Measurements from ENCODE around the gene SHROOM3.

Gene SHROOM3

DNA sequence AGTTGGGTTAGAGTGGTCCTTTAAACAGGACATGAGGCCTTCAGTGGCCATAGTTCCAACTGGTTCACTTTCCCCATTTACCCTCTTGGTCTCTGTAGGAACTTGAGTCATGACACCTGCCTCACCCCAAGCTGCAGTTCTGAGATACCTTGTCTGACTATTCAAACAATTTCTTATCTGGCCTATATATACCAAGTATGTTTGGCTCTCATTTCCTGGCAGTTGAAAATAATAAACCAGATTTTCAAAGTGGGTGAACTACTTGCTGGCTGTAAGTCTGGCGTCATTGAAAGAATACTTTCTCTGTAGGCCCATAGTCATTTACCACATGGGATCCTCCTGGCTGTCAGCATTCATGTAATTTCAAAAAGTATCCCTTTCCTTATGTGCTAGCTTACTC lies 228.8 kb downstream of the SHROOM3 start:
- no peak for DNase-seq (ENCODE audit: low read depth)

DNA sequence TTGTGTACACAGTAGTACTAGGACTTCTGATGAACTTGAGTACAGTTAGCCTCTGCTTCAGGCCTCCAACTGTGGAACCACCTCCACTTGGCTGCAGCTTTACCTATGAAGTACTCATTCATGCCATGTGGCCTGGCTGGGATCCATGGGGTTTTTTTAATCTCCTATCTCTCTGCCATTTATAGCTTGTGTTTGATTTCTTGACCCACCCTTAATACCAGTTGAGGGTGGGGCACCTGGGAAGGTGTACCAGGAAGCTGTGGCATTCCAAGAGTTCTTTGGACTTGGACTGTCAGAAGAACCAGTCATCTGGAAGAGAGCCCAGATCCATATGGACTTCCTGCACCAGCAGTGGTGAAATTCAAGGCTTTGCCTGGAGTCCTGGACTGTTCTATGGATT lies 230.1 kb downstream of the SHROOM3 start:
- no peak for DNase-seq (ENCODE audit: low read depth)

DNA sequence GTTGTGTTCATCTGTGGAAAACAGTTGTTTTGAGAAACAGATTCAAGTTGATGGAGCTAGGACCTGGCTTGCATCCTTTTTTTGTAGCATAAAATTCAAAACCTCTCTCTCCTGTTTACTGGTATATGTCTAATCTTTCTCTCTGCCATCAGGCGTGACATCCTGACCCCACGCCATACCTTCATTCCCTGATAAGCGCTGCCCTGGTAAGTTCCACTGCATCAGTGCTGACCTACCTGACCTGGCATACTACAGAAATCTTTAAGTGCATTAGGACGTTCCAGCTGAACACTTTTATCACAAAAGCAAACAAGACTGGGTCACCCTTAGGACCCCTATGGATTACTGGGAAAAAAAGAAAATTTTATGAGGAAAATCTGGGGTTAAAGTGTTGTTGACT lies 230.7 kb downstream of the SHROOM3 start:
- no peak for DNase-seq (ENCODE audit: low read depth)

DNA sequence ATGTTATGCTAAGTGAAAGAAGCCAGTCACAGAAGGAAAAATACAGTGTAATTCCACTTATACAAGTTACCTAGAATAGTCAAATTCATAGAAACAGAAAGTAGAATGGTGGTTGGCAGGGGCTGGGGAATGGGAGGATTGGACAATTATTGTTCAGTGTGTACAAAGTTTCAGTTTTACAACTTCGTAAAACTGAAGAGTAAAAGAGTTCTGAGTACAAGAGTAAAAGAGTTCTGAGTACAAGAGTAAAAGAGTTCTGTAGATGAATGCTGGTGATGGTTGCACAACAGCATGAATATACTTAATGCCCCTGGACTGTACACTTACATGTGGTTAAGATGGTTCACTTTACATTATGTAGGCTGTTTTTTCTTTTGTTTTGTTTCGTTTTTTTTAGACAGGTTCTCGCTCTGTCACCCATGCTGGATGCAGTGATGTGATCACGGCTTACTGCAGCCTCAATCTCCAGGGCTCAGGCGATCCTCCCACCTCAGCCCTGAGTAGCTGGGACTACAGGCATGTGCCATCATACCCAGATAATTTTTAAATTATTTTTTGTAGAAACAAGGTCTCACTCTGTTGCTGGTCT lies 232.0 kb downstream of the SHROOM3 start:
- DNase-seq (ENCODE audit: low read depth), result no peak

DNA sequence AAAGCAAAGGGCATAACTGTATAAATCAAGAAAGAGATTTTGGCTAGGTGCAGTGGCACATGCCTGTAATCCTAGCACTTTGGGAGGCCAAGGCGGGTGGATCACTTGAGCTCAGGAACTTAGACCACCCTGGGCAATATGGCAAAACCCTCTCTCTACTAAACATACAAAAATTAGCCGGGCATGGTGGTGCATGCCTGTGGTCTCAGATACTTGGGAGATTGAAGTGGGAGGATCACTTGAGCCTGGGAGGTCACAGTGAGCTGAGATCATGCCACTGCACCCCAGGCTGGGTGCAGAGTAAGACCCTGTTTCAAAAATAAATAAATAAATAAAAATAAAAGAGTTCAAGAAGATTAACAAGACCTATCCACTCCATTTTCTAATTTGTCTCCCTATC lies 235.6 kb downstream of the SHROOM3 start:
- no peak for DNase-seq (ENCODE audit: low read depth)

DNA sequence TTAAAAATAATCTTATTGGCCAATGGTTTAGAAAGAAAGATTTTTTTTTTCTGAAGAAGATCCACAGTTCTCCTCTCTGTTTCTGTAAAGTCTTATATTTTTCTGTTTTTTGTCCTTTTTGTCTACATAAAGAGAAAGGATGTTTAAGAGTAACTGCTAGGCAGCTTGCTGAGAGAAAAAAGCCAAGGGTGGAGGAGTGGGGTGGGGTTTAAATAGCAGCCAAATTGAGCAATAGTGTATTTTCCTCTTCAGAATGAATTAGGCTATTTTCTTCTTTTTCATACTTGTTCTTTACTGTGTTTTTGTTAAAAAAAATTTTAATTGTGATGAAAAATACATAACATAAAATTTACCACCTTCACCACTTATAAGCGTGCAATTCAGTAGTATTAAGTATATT lies 238.3 kb downstream of the SHROOM3 start:
- DNase-seq (ENCODE audit: low read depth), result no peak

DNA sequence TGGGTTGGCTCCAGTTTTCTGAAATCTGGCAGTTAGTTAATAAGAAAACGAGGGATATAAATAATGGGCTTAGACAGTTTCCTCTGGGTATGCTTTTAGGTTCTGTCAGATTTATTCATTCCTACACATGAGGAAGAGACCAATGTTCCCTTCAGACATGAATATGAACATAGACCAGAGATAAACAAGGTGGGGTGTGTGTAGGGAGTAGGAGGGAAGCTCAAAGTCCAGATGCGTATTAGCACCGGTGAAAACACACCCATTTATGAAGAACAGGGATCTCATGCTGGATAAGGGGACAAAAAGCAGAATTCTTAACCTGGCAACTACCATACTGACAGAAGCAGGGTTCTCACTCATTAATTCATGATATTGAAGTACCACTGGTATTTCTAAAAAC lies 240.0 kb downstream of the SHROOM3 start:
- no peak for DNase-seq (ENCODE audit: low read depth)

DNA sequence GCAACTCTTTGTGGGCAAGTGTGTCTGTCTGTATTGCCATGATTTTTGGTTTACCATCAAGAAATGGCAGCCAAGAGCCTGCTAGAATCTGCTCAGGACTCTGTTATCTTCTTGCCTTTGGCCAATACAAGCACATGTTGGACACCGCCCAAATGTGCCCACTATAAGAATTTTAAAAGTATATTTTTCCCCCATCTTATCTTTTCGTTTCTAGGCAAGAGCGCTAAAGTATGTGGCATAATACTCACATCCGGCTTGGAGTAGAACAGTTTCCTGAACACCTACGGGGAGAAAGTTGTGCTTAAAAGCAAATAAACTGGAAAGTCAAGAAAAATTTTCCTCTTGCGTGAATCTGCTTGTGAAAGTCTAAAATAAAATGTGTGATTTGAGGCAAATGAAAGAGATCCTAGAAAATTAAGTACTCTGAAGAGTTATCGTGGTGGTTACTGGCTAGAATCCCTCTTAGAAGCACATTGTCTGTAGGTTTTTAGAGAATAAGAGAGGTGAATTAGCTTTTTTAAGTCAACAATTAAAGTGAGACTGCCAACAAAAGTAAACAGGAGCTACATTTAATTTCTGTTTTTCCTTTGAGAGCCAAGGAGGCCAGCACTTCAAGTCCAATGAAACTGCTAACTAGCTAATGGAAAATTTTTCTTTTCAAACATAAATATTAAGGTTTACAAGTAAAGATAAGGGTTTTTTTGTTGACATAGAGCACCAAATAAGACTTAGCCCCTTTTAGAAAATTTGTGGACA lies 242.7 kb downstream of the SHROOM3 start:
- DNase-seq (ENCODE audit: low read depth), result no peak

DNA sequence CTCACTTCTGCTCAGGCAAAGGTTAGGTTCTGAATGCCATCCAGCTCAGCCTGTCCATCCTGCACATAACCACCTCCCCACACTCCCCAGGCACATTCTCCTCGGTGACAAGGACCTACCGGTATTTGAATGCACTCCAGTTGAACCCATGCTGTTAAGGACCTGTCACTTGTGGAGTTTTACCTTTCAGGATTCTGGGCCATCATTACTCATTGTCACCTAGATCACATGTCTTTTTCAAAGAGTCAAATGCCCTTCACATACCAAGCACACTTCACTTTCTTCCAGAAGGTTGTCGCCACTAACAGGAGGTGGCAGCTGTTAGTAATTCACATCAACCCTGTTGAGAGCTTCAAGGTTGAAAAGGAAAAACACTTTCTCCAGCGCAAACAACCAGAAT lies 244.7 kb downstream of the SHROOM3 start:
- DNase-seq (ENCODE audit: low read depth), result no peak

DNA sequence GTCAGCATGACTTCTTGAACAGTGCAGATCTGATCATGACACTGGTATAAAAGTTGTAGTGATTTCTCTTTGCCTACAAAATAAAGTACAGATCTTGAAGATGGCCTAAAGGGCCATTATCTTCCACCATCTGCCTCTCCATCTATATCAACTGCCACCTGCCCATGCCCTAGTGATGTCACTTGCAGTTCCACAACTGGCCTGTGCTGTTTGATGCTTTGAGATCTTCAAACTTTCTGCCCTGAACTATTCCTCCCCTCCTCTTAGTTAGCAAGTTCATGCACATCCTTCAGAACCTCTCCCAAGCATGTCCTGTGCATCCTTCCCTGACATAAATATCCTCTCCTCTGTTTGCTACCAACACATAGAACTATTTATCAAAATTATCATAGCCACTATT lies 245.9 kb downstream of the SHROOM3 start:
- DNase-seq (ENCODE audit: low read depth), result no peak

DNA sequence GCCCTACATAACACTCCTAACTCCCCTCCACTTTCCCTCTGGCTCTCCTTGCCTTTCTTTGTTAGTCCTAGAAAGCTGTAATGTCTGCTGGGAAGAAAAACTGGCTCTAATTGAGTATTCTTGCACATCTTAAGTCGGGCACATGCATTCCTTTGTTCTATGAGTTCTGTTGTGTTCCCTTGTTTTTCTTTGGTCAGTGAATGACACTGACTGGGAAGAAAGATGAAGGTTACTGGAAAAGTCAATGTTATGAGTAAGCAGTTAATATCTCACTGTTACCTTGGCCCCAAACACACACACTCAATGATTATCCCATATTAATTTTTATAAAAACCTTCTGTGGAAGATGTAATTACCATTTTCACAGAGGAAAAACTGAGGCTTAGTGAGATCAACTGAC lies 247.0 kb downstream of the SHROOM3 start:
- DNase-seq (ENCODE audit: low read depth), result no peak

DNA sequence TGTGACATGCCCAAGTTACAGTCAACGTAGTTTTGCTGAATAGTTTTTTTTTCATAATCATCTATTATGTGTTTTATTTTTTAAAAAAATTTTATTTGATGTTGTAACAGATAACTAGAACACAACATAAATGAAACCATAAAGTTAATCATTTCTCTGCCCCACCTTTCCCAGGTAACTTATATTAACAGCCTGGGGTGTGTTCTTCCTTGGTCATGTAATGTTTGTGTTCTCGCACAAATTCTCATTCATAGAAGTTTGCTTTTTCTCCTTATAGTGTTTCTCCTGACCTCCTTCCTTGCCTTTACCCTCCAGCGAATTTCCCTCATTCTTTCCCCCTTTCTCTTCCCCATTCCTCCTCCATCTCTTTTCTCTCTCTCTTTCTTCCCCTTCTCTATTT lies 248.1 kb downstream of the SHROOM3 start:
- DNase-seq (ENCODE audit: low read depth), result no peak

DNA sequence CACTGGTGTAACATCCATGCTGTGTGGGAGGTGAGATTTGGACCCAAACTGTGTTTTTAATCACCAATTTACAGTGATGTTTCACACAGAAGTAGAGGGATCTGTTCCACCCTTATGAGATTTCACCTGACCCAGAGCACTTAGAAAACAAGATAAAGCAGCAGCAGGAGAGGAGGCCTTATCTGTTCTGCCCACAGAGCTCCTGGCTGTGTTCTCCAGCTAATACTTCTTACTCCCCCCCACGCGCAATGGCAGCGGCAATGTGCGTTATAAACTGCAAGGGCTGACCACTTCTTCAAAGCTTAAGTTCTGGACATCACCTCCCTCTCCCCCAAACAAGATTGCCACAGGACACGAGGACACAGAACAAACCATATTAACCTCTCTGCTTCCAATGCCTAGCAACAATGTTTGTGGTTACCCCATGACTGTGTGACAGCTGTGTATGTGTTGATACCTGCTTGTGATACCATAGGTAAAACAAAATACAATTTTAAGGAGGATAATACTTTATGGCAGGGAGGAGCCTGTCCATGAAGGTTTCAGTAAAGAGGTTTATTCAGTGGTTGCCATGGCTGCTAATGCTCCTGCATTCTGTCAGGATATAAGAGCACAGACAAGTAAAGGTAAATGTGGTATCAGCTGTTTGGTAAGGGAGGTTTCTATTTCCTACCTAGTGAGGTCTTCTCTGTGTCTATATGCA lies 252.9 kb downstream of the SHROOM3 start:
- DNase-seq (ENCODE audit: low read depth), result no peak

DNA sequence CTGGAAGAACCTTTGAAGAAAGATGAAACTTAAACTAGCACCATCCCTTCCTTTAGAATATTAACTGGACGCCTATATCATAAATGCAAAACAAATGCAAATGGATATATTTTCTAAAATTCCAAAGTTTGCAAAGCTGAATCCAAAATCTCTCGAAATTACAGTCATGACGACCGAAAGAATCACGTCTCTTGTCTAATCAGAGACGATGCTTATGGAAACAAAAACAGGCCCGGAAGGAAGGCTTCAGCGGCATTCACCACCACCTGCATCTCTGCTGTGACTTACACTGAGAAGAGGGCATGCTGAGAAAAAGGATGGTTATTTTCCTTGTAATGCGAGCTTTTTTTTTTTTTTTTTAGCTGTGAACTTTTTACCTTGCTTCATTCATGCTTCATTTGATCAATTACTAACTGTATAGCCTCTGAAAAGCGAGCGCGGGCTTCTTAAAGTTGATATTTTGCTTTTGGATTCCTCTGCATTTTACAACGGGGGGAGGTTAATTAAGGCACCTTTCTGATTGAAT lies 253.7 kb downstream of the SHROOM3 start:
- DNase-seq (ENCODE audit: low read depth), result no peak

DNA sequence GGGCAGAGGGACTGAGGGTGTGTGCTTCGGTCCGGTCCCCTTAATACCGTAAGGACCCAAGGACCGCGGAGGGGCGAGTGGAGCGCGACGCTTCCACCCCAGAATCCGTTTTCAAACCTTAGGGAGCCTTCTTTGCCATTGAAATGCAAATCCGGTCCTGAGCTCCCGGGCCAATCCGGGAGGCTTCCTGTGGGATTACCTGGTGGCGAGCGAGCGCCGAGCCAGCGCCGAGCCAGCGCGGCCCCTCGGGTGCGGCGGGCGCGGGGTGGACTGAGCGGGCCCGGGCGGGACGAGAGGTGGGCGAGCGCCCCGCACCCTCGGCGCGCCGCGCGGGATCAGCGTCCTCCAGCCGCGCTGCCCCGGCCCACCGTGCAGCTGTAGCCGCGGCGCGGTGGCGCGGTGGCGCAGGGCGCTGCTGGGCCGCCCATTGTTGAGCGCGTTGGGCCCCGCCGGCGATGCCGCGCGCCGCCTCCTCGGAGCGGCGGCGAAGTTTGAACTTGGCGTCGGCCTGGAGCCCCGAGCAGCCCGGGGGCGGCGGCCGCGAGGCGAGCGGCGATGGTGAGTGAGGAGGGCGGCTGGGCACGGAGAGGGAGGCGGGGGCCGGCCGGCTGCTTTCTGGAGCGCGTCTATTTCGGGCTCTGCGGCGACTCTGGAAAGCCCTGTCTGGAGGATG lies 254.3 kb downstream of the SHROOM3 start:
- no peak for DNase-seq (ENCODE audit: low read depth)

DNA sequence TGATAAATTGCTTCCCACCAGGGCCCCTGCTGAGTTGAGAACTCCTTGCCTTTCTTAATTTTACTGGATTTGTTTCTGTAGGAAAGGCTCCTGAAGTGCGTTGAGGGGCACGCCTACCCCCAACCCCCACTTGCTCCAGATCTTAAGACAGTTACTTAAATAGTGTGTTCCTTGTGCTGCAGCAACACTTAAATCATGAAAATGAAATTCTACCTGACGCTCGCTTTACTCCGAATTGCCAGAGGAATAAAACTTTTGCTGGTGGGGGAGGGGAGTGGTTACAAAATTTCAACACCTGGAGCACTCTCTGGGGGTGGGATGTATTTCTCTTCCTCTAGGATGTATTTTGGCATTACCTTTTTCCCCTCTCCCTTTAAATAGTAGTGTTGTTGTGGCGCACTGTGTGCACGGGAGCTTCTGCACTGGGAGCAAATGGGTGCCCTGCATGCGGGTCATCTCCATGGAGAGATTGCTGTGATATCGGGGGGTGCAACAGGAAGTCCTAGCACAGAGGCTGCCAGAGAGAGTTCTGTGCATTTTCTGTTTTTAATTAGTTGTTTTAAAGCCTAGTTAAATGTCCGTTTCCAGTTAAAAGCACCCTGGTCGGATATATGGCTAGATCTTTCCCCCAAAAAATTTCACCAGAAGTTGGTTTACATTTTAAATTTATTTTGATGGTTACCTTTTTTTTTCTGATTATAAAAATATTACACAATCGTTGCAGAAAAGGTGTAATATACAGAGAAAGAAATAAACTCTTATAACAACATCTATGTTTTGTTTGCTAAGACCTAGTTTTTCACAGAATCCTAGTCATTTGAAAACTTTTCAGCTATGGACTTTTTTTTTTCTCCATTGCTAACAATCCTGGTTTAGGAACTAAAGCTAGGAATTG lies 255.2 kb downstream of the SHROOM3 start:
- DNase-seq (ENCODE audit: low read depth), result no peak

DNA sequence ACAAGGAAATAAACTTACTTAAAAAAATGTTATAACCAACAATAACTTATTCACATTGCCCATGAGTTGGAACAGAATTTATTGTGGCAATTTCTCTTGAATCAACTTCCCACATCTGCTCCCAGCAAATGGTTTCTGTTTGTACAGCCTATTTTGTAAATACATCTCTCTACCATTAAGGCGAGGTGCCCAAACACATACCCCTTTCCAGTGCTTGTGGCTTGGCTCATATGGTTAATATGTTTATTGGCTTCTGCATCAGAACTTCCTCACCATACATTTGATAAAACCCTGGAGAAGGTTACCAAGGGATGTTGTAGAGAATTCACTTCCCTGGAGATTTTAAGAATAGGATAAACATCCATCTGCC lies 255.9 kb downstream of the SHROOM3 start:
- DNase-seq (ENCODE audit: low read depth), result no peak

DNA sequence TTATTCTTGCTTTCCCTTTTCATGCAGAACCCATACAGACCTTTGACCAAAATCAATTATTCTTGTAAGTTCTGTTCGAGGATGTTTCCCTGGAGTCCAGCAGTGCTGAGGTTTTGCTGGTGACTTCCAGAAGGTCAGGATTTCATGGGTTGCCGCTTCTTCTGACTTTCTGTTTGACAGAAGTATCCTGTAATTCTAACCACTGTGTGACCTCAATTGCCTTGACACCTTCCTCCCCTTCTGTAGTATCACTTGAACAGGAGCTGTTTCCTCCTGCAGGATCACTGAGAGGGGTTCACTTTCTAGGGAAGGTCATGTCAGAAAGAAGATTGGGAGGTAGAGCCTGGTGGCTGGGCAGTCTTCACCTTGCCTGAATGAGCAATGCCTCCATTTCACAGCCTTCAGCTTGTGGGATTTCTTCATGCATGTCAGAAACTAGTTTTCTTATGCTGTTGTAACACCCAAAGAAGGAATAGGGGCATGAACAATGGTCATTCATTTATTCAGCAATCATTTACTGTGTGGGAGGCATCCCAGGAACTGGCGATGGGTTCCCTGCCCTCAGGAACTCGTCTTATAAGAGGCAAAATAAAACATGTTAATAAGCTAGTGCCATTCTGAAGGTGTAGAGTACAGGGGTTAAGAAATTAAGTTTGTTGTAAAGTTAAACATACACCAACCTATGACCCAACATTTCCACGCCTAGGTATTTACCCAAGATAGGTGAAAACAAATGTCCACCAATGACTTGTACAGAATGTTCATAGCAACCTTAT lies 257.0 kb downstream of the SHROOM3 start:
- no peak for DNase-seq (ENCODE audit: low read depth)

DNA sequence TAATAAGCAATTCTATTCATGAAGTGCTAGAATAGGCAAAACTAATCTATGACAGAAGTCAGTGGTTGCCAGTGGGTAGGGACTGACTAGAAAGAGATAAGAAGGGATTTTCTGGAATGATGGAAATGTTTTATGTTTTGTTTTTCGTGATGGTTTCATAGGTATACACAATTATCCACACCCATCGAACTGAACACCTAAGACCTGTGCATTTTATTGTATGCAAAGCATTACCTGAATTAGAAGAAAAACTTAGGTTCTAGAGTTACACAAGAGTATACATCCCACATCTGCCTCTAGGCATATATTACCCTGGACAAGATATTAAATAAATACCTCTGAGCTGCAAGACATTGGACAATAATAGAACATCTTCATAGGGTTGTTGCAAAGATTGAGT lies 257.7 kb downstream of the SHROOM3 start:
- DNase-seq (ENCODE audit: low read depth), result no peak

DNA sequence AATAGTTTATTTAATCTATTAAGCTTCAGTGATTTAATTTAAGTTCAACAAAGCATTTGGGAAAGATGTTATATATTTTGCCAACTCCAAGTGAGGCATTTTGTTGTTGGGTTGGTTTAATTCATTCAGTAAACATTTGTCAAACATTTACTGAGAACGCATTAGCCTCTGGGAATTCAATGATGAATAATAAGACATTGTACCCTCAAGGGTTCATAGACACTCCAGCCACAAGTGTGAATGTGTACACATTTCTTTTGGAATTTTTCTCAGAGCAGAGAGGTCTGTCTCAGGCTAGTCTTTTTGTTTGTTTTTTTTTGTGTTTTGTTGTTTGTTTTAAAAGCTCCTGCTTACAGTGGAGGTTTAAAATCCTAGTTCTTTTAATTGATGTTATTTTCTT lies 259.0 kb downstream of the SHROOM3 start:
- no peak for DNase-seq (ENCODE audit: low read depth)

DNA sequence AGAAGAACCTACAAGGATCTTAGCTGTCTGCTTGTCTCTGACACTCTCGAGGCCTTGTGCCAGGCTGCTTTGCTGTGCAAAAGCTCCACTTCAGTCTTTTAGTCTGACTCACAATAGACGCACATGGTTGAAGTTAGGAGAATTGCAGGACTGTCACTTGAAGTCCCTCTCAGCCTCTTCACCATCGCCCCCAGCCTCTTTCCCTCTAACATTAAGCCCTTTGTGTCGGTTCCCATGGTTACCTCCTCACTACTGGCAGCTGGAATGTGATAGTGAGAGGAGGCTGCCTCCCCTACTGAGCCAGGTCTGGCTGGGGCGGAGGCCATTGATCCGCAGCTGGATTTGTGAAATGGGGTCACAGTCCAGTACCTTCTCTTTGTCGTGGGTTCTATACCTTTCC lies 261.1 kb downstream of the SHROOM3 start:
- DNase-seq (ENCODE audit: low read depth), result no peak

All from stimulated activated CD8-positive, alpha-beta memory T cell treated with anti-CD3 and anti-CD28 coated beads, Interleukin-7, amount 100 ng/mL, for 24 hours (primary cell).